A549 (cell line): ENCODE data around the gene FSTL4.

ENCODE experiments used
- CBX2 ChIP-seq: fragments of 200-600 bp; sonication (generic); IDR thresholded peaks from 2 replicates; pipeline ENCODE4 v1.6.1; 2016; ENCODE audit warnings: low read depth, mild to moderate bottlenecking, borderline replicate concordance
- CBX8 ChIP-seq: fragments of 200-600 bp; sonication (generic); IDR thresholded peaks from 2 replicates; pipeline ENCODE4 v1.6.1; 2016
- HEYL ChIP-seq: fragments of 250-450 bp; sonication (Bioruptor Pico); IDR thresholded peaks from 2 replicates; pipeline ENCODE4 v1.8.0; 2021; ENCODE audit warnings: mild to moderate bottlenecking, moderate library complexity
- PHF8 ChIP-seq: fragments of 200-600 bp; sonication (generic); IDR thresholded peaks from 2 replicates; pipeline ENCODE4 v1.6.1; 2016; ENCODE audit warnings: low read depth, mild to moderate bottlenecking, antibody characterized with exemption, moderate library complexity, borderline replicate concordance
- POLR2A ChIP-seq: IDR thresholded peaks from 2 replicates; pipeline ENCODE4 v1.6.1; 2012; ENCODE audit warnings: mild to moderate bottlenecking, low read length
- REST ChIP-seq: fragments of 200-600 bp; sonication (generic); IDR thresholded peaks from 2 replicates; pipeline ENCODE4 v1.6.1; 2016; ENCODE audit warnings: antibody characterized with exemption, mild to moderate bottlenecking, moderate library complexity
- RNF2 ChIP-seq: fragments of 200-600 bp; sonication (generic); IDR thresholded peaks from 2 replicates; pipeline ENCODE4 v1.6.1; 2016; ENCODE audit warnings: low read depth, mild to moderate bottlenecking, antibody characterized with exemption, moderate library complexity, borderline replicate concordance
- SMC3 ChIP-seq: fragments of >200 bp; sonication (Bioruptor Twin); formaldehyde crosslinking; IDR thresholded peaks from 3 replicates; pipeline ENCODE4 v1.6.1; 2018; ENCODE audit warnings: inconsistent platforms
- ZFP36 ChIP-seq: fragments of 450-650 bp; IDR thresholded peaks from 2 replicates; pipeline ENCODE4 v1.6.1; 2014; ENCODE audit warnings: borderline replicate concordance; ENCODE audit not compliant: partially characterized antibody
- TF ChIP-seq, protein P1 (sequence below): fragments of >200 bp; sonication (Bioruptor Twin); formaldehyde crosslinking; IDR thresholded peaks from 3 replicates; pipeline ENCODE4 v1.5.1; 2016
- TF ChIP-seq, protein P2 (sequence below): IDR thresholded peaks from 2 replicates; pipeline ENCODE4 v1.6.1; 2012

DNA sequence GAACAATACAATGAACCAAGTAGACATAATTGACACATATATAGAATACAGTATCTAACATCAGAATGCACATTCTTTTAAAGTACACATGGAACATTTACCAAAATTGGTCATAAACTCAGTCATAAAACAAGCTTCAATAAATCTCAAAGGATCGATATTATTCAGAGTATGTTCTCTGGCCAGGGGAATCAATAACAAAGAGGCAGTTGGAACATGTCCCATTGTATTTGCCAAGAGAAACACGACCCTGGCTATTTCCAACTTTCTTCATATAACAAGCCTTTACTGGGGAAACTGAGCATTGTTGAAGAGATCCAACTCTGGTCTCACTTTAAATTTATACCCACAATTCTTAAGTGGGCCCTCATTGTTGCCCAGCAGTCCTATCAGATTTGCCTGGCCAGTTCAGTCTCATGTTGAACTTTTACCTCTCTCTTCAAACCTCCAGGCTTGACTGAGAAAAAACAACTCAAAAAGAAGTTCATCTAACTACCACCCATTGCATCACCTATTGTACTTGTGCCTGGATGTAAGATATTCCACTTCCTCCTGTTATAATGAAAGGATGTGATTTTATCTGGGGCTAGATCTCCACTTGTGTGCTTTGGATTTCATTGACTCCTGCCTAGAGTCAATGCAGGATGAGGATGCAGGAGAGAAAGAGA lies 398.1 kb downstream of the FSTL4 start:
- TF ChIP-seq, protein P1, sequence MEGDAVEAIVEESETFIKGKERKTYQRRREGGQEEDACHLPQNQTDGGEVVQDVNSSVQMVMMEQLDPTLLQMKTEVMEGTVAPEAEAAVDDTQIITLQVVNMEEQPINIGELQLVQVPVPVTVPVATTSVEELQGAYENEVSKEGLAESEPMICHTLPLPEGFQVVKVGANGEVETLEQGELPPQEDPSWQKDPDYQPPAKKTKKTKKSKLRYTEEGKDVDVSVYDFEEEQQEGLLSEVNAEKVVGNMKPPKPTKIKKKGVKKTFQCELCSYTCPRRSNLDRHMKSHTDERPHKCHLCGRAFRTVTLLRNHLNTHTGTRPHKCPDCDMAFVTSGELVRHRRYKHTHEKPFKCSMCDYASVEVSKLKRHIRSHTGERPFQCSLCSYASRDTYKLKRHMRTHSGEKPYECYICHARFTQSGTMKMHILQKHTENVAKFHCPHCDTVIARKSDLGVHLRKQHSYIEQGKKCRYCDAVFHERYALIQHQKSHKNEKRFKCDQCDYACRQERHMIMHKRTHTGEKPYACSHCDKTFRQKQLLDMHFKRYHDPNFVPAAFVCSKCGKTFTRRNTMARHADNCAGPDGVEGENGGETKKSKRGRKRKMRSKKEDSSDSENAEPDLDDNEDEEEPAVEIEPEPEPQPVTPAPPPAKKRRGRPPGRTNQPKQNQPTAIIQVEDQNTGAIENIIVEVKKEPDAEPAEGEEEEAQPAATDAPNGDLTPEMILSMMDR, result no peak
- TF ChIP-seq CBX2 (no peak), POLR2A (no peak), ZFP36 (no peak), SMC3 (no peak), PHF8 (no peak), REST (no peak), RNF2 (no peak), CBX8 (no peak), HEYL (CRISPR knock-in tag) (no peak)
- TF ChIP-seq, protein P2, sequence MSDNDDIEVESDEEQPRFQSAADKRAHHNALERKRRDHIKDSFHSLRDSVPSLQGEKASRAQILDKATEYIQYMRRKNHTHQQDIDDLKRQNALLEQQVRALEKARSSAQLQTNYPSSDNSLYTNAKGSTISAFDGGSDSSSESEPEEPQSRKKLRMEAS, result no peak
